Measurements from ENCODE around the gene GNG7. TPM values are rescaled to one million over a fixed set of nuclear protein-coding genes. Genes with fewer than 3 reads are reported as not detected.
"Not testable (repeated sequence)": the region's sequence is repeated elsewhere in the genome, so short reads cannot be mapped to it uniquely, and the experiment has no call there.

GNG7 gene
- total RNA-seq, 1 donor from 2014 or later = 5.1 TPM

DNA sequence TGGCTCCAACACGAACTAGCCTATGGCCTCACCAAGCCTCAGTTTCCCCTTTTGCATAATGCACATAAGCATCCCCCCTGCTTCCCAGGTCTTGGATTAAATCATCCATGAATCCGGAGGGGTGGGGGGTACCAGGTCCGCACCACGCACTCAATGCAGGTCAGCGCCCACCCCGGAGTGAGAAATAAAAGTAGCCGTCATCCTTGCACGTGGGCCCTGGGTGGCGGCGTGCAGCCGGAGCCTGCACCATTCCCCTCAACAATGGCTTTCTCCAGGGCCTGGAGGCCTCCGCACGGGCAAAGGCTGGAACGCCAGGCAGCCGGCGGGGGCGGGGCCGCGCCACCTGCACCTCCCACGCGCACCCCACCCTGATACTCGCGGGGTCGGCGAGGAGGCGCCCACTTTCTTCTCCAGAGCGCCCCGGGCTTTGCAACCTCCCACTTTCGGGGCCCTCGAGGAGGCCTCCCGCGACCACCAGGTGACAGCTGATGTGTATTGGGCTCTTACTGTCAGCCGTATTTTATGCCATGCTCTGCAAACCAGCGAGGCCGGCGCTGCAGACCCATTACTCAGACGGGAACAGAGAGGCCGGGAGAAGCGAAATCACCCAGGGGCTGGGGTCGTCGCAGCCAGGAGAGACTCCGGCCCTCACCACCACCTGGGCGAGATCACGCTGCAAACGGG, 227.3 kb downstream of the GNG7 start:
- H3K27me3 Mint-ChIP-seq (ENCODE audit: unreplicated experiment) = no peaks in the 10 kb centered on the region
- peak overlapping the region; percentile 93 for H3K27ac Mint-ChIP-seq (ENCODE audit: unreplicated experiment)
- H3K9me3 Mint-ChIP-seq (ENCODE audit: unreplicated experiment) = no peaks in the 10 kb centered on the region
- H3K4me3 Mint-ChIP-seq (ENCODE audit: unreplicated experiment) = peak overlapping the region; percentile 99
- peaks cover 20% of the 10 kb centered on the region for H3K36me3 Mint-ChIP-seq (ENCODE audit: unreplicated experiment)
- peaks cover 30% of the 10 kb centered on the region for H3K4me1 Mint-ChIP-seq (ENCODE audit: unreplicated experiment)
- TF ChIP-seq CTCF (IDR thresholded peaks at IDR 0.05) = no peak
- peak; percentile 87 for DNase-seq (ENCODE audit: extremely low spot score, unreplicated experiment)

DNA sequence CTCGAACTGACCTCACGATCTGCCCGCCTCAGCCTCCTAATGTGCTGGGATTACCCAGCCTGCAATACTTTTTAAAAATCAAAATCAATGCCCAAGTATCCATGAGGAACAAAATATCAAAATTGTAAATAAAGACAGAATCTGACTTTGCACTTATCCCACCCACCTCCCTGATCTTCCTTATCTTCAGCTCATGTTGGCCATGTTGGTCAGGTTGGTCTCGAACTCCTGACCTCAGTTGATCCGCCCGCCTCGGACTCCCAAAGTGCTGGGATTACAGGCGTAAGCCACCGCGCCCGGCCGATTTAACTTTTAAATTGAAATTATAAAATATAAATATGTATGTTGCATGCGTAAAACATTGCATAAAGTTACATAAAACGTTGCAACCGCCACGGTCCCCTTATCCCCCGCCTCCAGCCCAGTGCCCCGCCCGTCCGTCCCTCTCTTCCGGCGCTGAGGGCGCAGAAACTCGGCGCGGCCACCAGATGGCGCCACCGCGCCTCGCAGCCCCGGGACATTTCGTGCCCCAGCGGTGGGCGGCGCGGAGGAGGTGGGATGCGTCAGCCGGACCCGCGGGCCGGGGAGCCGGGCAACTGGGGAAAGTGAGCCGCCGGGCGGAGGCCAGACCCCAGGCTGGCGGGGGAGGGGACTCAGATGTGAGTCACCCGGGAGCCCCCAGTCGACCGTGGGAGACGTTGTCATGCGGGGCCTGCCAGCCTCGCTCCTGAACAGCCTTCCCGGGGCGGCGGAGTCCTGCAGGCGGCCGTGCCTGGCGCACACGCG, 228.1 kb downstream of the GNG7 start:
- peak; percentile 99 for TF ChIP-seq CTCF (IDR thresholded peaks at IDR 0.05)
- DNase-seq (ENCODE audit: extremely low spot score, unreplicated experiment) = peak; percentile 97
- H3K36me3 Mint-ChIP-seq (ENCODE audit: unreplicated experiment) = peaks cover 20% of the 10 kb centered on the region
- peaks cover 27% of the 10 kb centered on the region for H3K4me1 Mint-ChIP-seq (ENCODE audit: unreplicated experiment)
- peak overlapping the region; percentile 99 for H3K4me3 Mint-ChIP-seq (ENCODE audit: unreplicated experiment)
- H3K9me3 Mint-ChIP-seq (ENCODE audit: unreplicated experiment) = no peaks in the 10 kb centered on the region
- H3K27me3 Mint-ChIP-seq (ENCODE audit: unreplicated experiment) = no peaks in the 10 kb centered on the region
- peak overlapping the region; percentile 93 for H3K27ac Mint-ChIP-seq (ENCODE audit: unreplicated experiment)

GRCh38 chr19:2469915-2470200, 232.6 kb downstream of the GNG7 start:
- H3K9me3 Mint-ChIP-seq (ENCODE audit: unreplicated experiment); H3K4me3 Mint-ChIP-seq (ENCODE audit: unreplicated experiment); H3K27me3 Mint-ChIP-seq (ENCODE audit: unreplicated experiment); DNase-seq (ENCODE audit: extremely low spot score, unreplicated experiment); H3K36me3 Mint-ChIP-seq (ENCODE audit: unreplicated experiment): not testable (repeated sequence)
- Mint-ChIP-seq H3K27ac (ENCODE audit: unreplicated experiment) (peak overlapping the region; percentile 31), H3K4me1 (ENCODE audit: unreplicated experiment) (peaks cover 23% of the 10 kb centered on the region)

DNA sequence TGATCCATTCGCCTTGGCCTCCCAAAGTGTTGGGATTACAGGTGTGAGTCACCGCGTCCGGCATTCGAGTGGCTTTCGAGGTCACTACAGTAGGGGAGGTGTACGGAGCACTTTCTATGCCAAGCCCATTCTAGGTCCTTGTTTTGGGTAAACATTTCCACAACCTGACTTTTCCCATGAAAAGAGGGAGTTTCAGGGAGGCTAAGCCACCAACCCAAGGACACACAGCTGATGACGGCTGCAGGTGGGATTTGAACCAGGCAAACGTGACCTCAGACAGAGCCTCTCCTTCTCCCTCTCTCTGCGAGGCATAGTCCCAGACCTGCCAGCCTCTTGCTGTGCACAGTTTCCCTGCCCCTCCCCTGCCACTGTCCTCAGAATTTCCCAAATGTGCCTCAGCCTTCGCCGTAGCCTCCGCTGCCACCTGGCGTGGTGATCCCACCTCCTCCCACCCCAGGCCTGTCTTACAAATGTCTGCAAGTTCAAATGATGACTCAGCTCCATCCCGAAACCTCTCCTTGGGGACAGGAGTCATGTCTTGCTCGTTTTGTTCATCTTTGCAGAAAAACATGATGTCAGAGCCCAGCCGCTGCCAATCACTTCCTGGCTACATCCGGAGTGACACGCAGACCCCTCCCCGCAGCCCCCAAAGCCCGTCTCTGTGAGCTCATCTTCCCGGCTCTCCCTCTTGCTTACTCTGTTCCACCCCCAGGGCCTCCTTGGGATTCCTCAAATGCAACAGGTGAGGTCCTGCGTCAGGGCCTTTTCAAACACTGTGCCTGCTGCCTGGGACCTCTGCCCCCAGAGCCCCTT, 233.2 kb downstream of the GNG7 start:
- Mint-ChIP-seq H3K27me3 (ENCODE audit: unreplicated experiment) (no peaks in the 10 kb centered on the region), H3K27ac (ENCODE audit: unreplicated experiment) (peak overlapping the region; percentile 79), H3K4me3 (ENCODE audit: unreplicated experiment) (peak overlapping the region; percentile 14), H3K4me1 (ENCODE audit: unreplicated experiment) (peaks cover 25% of the 10 kb centered on the region), H3K9me3 (ENCODE audit: unreplicated experiment) (no peaks in the 10 kb centered on the region), H3K36me3 (ENCODE audit: unreplicated experiment) (no peaks in the 10 kb centered on the region)
- TF ChIP-seq CTCF (IDR thresholded peaks at IDR 0.05) = no peak
- DNase-seq (ENCODE audit: extremely low spot score, unreplicated experiment) = no peak

DNA sequence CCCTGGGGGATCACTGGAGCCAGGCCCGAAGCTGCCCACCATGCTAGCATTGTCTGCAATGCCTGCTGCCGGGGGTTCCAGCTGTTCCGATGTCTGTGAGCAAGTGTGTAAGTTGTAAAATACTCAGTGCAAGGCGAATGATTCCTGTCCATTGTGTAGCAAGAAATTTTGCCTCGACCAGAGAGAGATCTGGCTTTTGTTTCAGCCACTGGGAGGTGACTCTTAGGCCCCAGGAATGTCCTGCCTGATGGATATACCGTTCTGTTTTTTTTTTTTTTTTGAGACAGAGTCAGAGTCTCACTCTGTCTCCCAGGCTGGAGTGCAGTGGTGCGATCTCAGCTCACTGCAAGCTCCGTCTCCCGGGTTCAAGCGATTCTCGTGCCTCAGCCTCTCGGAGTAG, 233.9 kb downstream of the GNG7 start:
- Mint-ChIP-seq H3K27ac (ENCODE audit: unreplicated experiment) (no peak overlapping the region), H3K4me1 (ENCODE audit: unreplicated experiment) (peaks cover 23% of the 10 kb centered on the region), H3K27me3 (ENCODE audit: unreplicated experiment) (no peaks in the 10 kb centered on the region), H3K36me3 (ENCODE audit: unreplicated experiment) (no peaks in the 10 kb centered on the region), H3K9me3 (ENCODE audit: unreplicated experiment) (no peaks in the 10 kb centered on the region), H3K4me3 (ENCODE audit: unreplicated experiment) (no peak overlapping the region)
- TF ChIP-seq CTCF (IDR thresholded peaks at IDR 0.05) = no peak
- no peak for DNase-seq (ENCODE audit: extremely low spot score, unreplicated experiment)
